Measurements from ENCODE around the gene CHAC1.
"Not testable (repeated sequence)": the region's sequence is repeated elsewhere in the genome, so short reads cannot be mapped to it uniquely, and the experiment has no call there.

CHAC1 gene

GRCh38 chr15:40959331-40960141 lies 6.3 kb downstream of the CHAC1 start:
- DNase-seq: no peak

- DNase-seq: no peak
These were observed 7.0 kb downstream of the CHAC1 start for GRCh38 chr15:40960151-40960885.

GRCh38 chr15:40960925-40961324 lies 7.7 kb downstream of the CHAC1 start:
- no peak for DNase-seq

- not testable (repeated sequence) for DNase-seq
These were observed 8.5 kb downstream of the CHAC1 start for GRCh38 chr15:40961740-40962139.

GRCh38 chr15:40962317-40962716 lies 9.0 kb downstream of the CHAC1 start:
- DNase-seq: not testable (repeated sequence)

- DNase-seq: no peak
These were observed 9.9 kb downstream of the CHAC1 start for GRCh38 chr15:40963201-40963600.

GRCh38 chr15:40964006-40964405 lies 10.7 kb downstream of the CHAC1 start:
- no peak for DNase-seq

- no peak for DNase-seq
These were observed 11.4 kb downstream of the CHAC1 start for GRCh38 chr15:40964634-40965033.

GRCh38 chr15:40968290-40969085 lies 15.2 kb downstream of the CHAC1 start:
- DNase-seq: no peak

GRCh38 chr15:40969363-40969762 lies 16.1 kb downstream of the CHAC1 start:
- no peak for DNase-seq

- no peak for DNase-seq
These were observed 21.6 kb downstream of the CHAC1 start for GRCh38 chr15:40974879-40975278.

GRCh38 chr15:40976819-40977218 lies 23.5 kb downstream of the CHAC1 start:
- DNase-seq: no peak

GRCh38 chr15:40978141-40978540 lies 24.9 kb downstream of the CHAC1 start:
- DNase-seq: no peak

- DNase-seq: no peak
These were observed 25.3 kb downstream of the CHAC1 start for GRCh38 chr15:40978562-40978961.

GRCh38 chr15:40981186-40981585 lies 27.9 kb downstream of the CHAC1 start:
- DNase-seq: no peak

- DNase-seq: no peak
These were observed 29.6 kb downstream of the CHAC1 start for GRCh38 chr15:40982855-40983254.

GRCh38 chr15:40984406-40984805 lies 31.1 kb downstream of the CHAC1 start:
- no peak for DNase-seq

GRCh38 chr15:40984964-40985363 lies 31.7 kb downstream of the CHAC1 start:
- no peak for DNase-seq

- no peak for DNase-seq
These were observed 32.5 kb downstream of the CHAC1 start for GRCh38 chr15:40985541-40986330.

GRCh38 chr15:40986820-40987219 lies 33.5 kb downstream of the CHAC1 start:
- no peak for DNase-seq

GRCh38 chr15:40988156-40988555 lies 34.9 kb downstream of the CHAC1 start:
- DNase-seq: no peak

GRCh38 chr15:40990080-40990479 lies 36.8 kb downstream of the CHAC1 start:
- DNase-seq: no peak

GRCh38 chr15:40990789-40991188 lies 37.5 kb downstream of the CHAC1 start:
- no peak for DNase-seq
